HEK293 (cell line): Measurements from ENCODE around the gene NDUFB11.

Experiments used
- CTCF ChIA-PET: fragments of 350-600 bp; formaldehyde crosslinking; extraction: SDS; loops from one replicate; lab custom pipeline; 2021; ENCODE audit warnings: antibody characterized with exemption; lab: Yijun Ruan, JAX
- POLR2A ChIA-PET: fragments of 300-600 bp; formaldehyde crosslinking; extraction: SDS; loops from one replicate; lab custom pipeline; 2020; ENCODE audit warnings: antibody characterized with exemption, inconsistent platforms; lab: Yijun Ruan, JAX
- H3K27ac ChIP-seq: fragments of 200-500 bp; sonication (Bioruptor generic); 2 replicates; pipeline ENCODE4 v1.5.1; 2014; ENCODE audit warnings: low read depth, low read length, control low read depth, inconsistent platforms; ENCODE audit errors: extremely low read depth
- H3K36me3 ChIP-seq, 2 experiments: fragments of 200-500 bp in 1 of 2; sonication (Bioruptor generic) in 1 of 2; 1 replicate in 1 of 2; 2 replicates in 1 of 2; pipeline ENCODE4 v1.5.1; 2014 to 2017; ENCODE audit warnings: inconsistent platforms in 2 of 2, low read length in 2 of 2; ENCODE audit not compliant: control insufficient read depth in 2 of 2, insufficient read depth in 1 of 2
- H3K4me1 ChIP-seq: fragments of 200-500 bp; sonication (Bioruptor generic); 2 replicates; pipeline ENCODE4 v1.5.1; 2014; ENCODE audit warnings: mild to moderate bottlenecking, low read length, inconsistent platforms; ENCODE audit not compliant: control insufficient read depth, insufficient read depth
- H3K4me3 ChIP-seq: 2 replicates; pipeline ENCODE4 v1.5.1; 2011; ENCODE audit warnings: low read depth, mild to moderate bottlenecking, control low read depth, low read length, moderate library complexity
- H3K9me3 ChIP-seq: fragments of 200-500 bp; sonication (Bioruptor generic); 2 replicates; pipeline ENCODE4 v1.5.1; 2014; ENCODE audit warnings: low read depth, low read length, inconsistent platforms; ENCODE audit not compliant: control insufficient read depth, insufficient read depth
- FEZF1 ChIP-seq: fragments of 450-650 bp; formaldehyde crosslinking; IDR thresholded peaks from 2 replicates; pipeline ENCODE4 v1.5.1; 2016; ENCODE audit warnings: missing biosample characterization, missing genetic modification characterization
- GLIS1 ChIP-seq: fragments of 450-650 bp; formaldehyde crosslinking; IDR thresholded peaks from 2 replicates; pipeline ENCODE4 v1.5.1; 2016; ENCODE audit warnings: missing biosample characterization, missing genetic modification characterization
- HOXC10 ChIP-seq: sonication (generic); formaldehyde crosslinking; IDR thresholded peaks from 2 replicates; pipeline ENCODE4 v1.8.1; 2023; ENCODE audit warnings: mild to moderate bottlenecking, missing genetic modification reagents
- MZF1 ChIP-seq: fragments of 450-650 bp; formaldehyde crosslinking; IDR thresholded peaks from 2 replicates; pipeline ENCODE4 v1.5.1; 2017; ENCODE audit warnings: missing biosample characterization, missing genetic modification characterization, borderline replicate concordance
- RBAK ChIP-seq: fragments of 450-650 bp; formaldehyde crosslinking; IDR thresholded peaks from 2 replicates; pipeline ENCODE4 v1.5.1; 2016; ENCODE audit warnings: missing biosample characterization, missing genetic modification characterization
- ZNF133 ChIP-seq: fragments of 450-650 bp; formaldehyde crosslinking; IDR thresholded peaks from 2 replicates; pipeline ENCODE4 v1.5.1; 2016; ENCODE audit warnings: missing biosample characterization, missing genetic modification characterization
- ZNF292 ChIP-seq: fragments of 450-650 bp; formaldehyde crosslinking; IDR thresholded peaks from 2 replicates; pipeline ENCODE4 v1.5.1; 2016; ENCODE audit warnings: low read depth, missing biosample characterization, missing genetic modification characterization, borderline replicate concordance
- ZNF366 ChIP-seq: fragments of 450-650 bp; formaldehyde crosslinking; conservative IDR thresholded peaks from 2 replicates; pipeline ENCODE4 v1.5.1; 2016; ENCODE audit warnings: missing biosample characterization, missing genetic modification characterization
- ZNF394 ChIP-seq: fragments of 450-650 bp; formaldehyde crosslinking; IDR thresholded peaks from 2 replicates; pipeline ENCODE4 v1.5.1; 2016; ENCODE audit warnings: missing biosample characterization, missing genetic modification characterization, mild to moderate bottlenecking, moderate library complexity, borderline replicate concordance
- ZNF473 ChIP-seq: fragments of 450-650 bp; formaldehyde crosslinking; IDR thresholded peaks from 2 replicates; pipeline ENCODE4 v1.5.1; 2017; ENCODE audit warnings: missing biosample characterization, missing genetic modification characterization
- ZNF521 ChIP-seq: fragments of 450-650 bp; formaldehyde crosslinking; IDR thresholded peaks from 2 replicates; pipeline ENCODE4 v1.5.1; 2017; ENCODE audit warnings: missing biosample characterization, mild to moderate bottlenecking, missing genetic modification characterization
- ZNF629 ChIP-seq: fragments of 450-650 bp; formaldehyde crosslinking; IDR thresholded peaks from 2 replicates; pipeline ENCODE4 v1.5.1; 2017; ENCODE audit warnings: missing biosample characterization, missing genetic modification characterization
- ZNF670 ChIP-seq: fragments of 450-650 bp; formaldehyde crosslinking; IDR thresholded peaks from 2 replicates; pipeline ENCODE4 v1.5.1; 2016; ENCODE audit warnings: missing biosample characterization, missing genetic modification characterization, low read depth
- ZNF707 ChIP-seq: fragments of 450-650 bp; formaldehyde crosslinking; IDR thresholded peaks from 2 replicates; pipeline ENCODE4 v1.5.1; 2016; ENCODE audit warnings: missing biosample characterization, missing genetic modification characterization
- ZNF791 ChIP-seq: fragments of 450-650 bp; formaldehyde crosslinking; IDR thresholded peaks from 2 replicates; pipeline ENCODE4 v1.5.1; 2016; ENCODE audit warnings: missing biosample characterization, missing genetic modification characterization
- ZNF843 ChIP-seq: fragments of 450-650 bp; formaldehyde crosslinking; IDR thresholded peaks from 2 replicates; pipeline ENCODE4 v1.5.1; 2016; ENCODE audit warnings: missing biosample characterization, missing genetic modification characterization
- TF ChIP-seq, protein P1 (sequence below): fragments of 450-650 bp; formaldehyde crosslinking; IDR thresholded peaks from 2 replicates; pipeline ENCODE4 v1.5.1; 2016; ENCODE audit warnings: missing biosample characterization, missing genetic modification characterization
- TF ChIP-seq, protein P2 (sequence below): fragments of 450-650 bp; formaldehyde crosslinking; IDR thresholded peaks from 2 replicates; pipeline ENCODE4 v1.5.1; 2016; ENCODE audit warnings: missing biosample characterization, missing genetic modification characterization
- TF ChIP-seq, protein P3 (sequence below): fragments of 450-650 bp; formaldehyde crosslinking; IDR thresholded peaks from 2 replicates; pipeline ENCODE4 v1.5.1; 2016; ENCODE audit warnings: missing biosample characterization, missing genetic modification characterization, low read depth
- TF ChIP-seq, protein P4 (sequence below): fragments of 450-650 bp; formaldehyde crosslinking; IDR thresholded peaks from 2 replicates; pipeline ENCODE4 v1.5.1; 2016; ENCODE audit warnings: missing biosample characterization, missing genetic modification characterization

NDUFB11 gene

DNA sequence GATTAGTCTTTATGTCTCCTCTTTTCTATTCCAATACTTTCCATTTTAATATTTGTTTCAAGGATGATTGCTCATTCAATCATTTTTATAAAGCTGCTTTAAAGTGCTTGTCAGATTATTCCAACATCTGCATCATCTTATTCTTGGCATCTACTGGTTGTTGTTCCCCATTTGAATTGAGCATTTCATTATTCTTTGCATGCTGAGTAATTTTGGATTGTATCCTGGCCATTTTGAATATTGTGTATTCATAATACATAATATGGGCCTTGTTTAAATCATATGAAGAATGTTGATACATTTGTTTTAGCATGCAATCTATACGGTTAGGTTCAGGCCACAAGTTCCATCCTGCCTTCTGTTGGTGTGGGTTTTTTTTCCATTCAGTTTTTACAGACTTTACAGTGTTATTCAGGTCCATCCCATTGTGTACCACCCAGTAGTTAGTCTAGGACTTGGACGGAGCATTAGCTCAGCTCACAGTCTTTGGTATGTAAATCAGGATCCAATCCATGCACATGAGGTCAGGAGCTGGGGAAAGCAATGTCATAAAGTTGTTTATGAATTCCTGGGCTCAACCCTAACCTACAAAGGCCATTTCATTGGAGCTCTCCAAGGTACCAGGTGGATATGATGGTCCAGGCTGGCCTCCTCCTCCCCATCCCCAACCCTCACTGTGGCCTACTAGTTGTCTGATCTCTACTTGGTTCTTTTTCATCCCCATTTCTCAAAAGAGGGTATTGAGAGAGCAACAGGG lies 46.0 kb downstream of the NDUFB11 start:
- no peaks in the 10 kb centered on the region for H3K36me3 ChIP-seq
- POLR2A ChIA-PET = no interaction called here
- CTCF ChIA-PET = interaction anchor here (0.9 to 1.2 kb wide), 2 partner anchors 25 to 195 kb away, joined by 3 read pairs; no protein-coding TSS in a partner anchor
- no peaks in the 10 kb centered on the region for H3K9me3 ChIP-seq
- no peak overlapping the region for H3K27ac ChIP-seq
- no peaks in the 10 kb centered on the region for H3K4me1 ChIP-seq
- no peak for TF ChIP-seq HOXC10
- TF ChIP-seq, protein P1, sequence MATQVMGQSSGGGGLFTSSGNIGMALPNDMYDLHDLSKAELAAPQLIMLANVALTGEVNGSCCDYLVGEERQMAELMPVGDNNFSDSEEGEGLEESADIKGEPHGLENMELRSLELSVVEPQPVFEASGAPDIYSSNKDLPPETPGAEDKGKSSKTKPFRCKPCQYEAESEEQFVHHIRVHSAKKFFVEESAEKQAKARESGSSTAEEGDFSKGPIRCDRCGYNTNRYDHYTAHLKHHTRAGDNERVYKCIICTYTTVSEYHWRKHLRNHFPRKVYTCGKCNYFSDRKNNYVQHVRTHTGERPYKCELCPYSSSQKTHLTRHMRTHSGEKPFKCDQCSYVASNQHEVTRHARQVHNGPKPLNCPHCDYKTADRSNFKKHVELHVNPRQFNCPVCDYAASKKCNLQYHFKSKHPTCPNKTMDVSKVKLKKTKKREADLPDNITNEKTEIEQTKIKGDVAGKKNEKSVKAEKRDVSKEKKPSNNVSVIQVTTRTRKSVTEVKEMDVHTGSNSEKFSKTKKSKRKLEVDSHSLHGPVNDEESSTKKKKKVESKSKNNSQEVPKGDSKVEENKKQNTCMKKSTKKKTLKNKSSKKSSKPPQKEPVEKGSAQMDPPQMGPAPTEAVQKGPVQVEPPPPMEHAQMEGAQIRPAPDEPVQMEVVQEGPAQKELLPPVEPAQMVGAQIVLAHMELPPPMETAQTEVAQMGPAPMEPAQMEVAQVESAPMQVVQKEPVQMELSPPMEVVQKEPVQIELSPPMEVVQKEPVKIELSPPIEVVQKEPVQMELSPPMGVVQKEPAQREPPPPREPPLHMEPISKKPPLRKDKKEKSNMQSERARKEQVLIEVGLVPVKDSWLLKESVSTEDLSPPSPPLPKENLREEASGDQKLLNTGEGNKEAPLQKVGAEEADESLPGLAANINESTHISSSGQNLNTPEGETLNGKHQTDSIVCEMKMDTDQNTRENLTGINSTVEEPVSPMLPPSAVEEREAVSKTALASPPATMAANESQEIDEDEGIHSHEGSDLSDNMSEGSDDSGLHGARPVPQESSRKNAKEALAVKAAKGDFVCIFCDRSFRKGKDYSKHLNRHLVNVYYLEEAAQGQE (tag by site-specific recombination) = peak; percentile 86
- H3K4me3 ChIP-seq = no peak overlapping the region

DNA sequence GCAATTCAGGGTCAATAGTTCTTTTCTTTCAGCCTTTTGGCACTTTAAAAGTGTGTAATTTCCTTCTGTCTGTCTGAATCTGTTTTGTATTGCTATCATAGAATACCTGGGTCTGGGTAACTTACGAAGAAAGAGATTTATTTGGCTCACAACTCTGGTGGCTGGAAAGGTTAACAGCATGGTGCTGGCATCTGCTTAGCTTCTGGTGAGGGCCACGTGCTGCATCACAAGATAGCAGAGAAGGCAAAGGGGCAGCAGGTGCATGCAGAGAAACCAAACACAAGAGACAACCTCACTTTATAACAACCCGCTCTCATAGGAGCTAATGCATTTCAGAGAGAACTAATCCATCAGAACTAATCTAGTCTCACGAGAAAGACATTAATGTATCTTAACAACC lies 47.5 kb downstream of the NDUFB11 start:
- Histone ChIP-seq H3K36me3 (no peaks in the 10 kb centered on the region), H3K4me3 (no peak overlapping the region), H3K9me3 (no peaks in the 10 kb centered on the region), H3K27ac (no peak overlapping the region), H3K4me1 (no peaks in the 10 kb centered on the region)
- POLR2A ChIA-PET = no interaction called here
- CTCF ChIA-PET = interaction anchor here (1.2 kb wide), 1 partner anchor 194 kb away, joined by 3 read pairs; no protein-coding TSS in a partner anchor
- TF ChIP-seq ZNF473 (tag by site-specific recombination) (no peak), ZNF133 (tag by site-specific recombination) (no peak), GLIS1 (no peak), ZNF791 (tag by site-specific recombination) (no peak), RBAK (tag by site-specific recombination) (no peak), ZNF521 (tag by site-specific recombination) (no peak), ZNF629 (tag by site-specific recombination) (no peak), ZNF843 (tag by site-specific recombination) (no peak), FEZF1 (no peak), ZNF394 (no peak), MZF1 (tag by site-specific recombination) (no peak), ZNF366 (tag by site-specific recombination) (no peak), ZNF292 (tag by site-specific recombination) (no peak), ZNF670 (tag by site-specific recombination) (no peak), ZNF707 (tag by site-specific recombination) (no peak)
- TF ChIP-seq, protein P2, sequence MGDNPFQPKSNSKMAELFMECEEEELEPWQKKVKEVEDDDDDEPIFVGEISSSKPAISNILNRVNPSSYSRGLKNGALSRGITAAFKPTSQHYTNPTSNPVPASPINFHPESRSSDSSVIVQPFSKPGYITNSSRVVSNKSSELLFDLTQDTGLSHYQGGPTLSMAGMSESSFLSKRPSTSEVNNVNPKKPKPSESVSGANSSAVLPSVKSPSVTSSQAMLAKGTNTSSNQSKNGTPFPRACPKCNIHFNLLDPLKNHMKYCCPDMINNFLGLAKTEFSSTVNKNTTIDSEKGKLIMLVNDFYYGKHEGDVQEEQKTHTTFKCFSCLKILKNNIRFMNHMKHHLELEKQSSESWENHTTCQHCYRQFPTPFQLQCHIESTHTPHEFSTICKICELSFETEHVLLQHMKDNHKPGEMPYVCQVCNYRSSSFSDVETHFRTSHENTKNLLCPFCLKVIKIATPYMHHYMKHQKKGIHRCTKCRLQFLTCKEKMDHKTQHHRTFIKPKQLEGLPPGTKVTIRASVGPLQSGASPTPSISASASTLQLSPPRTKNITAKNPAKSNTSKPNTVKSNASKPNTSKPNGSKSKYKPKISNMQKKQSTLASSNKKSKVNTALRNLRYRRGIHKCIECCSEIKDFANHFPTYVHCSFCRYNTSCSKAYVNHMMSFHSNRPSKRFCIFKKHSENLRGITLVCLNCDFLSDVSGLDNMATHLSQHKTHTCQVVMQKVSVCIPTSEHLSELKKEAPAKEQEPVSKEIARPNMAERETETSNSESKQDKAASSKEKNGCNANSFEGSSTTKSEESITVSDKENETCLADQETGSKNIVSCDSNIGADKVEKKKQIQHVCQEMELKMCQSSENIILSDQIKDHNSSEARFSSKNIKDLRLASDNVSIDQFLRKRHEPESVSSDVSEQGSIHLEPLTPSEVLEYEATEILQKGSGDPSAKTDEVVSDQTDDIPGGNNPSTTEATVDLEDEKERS = no peak
- TF ChIP-seq, protein P3, sequence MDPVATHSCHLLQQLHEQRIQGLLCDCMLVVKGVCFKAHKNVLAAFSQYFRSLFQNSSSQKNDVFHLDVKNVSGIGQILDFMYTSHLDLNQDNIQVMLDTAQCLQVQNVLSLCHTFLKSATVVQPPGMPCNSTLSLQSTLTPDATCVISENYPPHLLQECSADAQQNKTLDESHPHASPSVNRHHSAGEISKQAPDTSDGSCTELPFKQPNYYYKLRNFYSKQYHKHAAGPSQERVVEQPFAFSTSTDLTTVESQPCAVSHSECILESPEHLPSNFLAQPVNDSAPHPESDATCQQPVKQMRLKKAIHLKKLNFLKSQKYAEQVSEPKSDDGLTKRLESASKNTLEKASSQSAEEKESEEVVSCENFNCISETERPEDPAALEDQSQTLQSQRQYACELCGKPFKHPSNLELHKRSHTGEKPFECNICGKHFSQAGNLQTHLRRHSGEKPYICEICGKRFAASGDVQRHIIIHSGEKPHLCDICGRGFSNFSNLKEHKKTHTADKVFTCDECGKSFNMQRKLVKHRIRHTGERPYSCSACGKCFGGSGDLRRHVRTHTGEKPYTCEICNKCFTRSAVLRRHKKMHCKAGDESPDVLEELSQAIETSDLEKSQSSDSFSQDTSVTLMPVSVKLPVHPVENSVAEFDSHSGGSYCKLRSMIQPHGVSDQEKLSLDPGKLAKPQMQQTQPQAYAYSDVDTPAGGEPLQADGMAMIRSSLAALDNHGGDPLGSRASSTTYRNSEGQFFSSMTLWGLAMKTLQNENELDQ (tag by site-specific recombination) = no peak
- TF ChIP-seq, protein P4, sequence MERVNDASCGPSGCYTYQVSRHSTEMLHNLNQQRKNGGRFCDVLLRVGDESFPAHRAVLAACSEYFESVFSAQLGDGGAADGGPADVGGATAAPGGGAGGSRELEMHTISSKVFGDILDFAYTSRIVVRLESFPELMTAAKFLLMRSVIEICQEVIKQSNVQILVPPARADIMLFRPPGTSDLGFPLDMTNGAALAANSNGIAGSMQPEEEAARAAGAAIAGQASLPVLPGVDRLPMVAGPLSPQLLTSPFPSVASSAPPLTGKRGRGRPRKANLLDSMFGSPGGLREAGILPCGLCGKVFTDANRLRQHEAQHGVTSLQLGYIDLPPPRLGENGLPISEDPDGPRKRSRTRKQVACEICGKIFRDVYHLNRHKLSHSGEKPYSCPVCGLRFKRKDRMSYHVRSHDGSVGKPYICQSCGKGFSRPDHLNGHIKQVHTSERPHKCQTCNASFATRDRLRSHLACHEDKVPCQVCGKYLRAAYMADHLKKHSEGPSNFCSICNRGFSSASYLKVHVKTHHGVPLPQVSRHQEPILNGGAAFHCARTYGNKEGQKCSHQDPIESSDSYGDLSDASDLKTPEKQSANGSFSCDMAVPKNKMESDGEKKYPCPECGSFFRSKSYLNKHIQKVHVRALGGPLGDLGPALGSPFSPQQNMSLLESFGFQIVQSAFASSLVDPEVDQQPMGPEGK (tag by site-specific recombination) = no peak
